ENCODE results near the gene SERINC1. TPM values are rescaled to one million over a fixed set of nuclear protein-coding genes. Genes with fewer than 3 reads are reported as not detected.

The SERINC1 gene
- total and polyA plus RNA-seq, 9 of the 15 experiments (the other 6 are each of a cell fraction or from before 2014, with no cell fraction given) = 28.8 to 64.6 (median 39.7) TPM

GRCh38 chr6:122471107-122472021, at the start of gene SERINC1 (continued):
- TF ChIP-seq, protein P1, sequence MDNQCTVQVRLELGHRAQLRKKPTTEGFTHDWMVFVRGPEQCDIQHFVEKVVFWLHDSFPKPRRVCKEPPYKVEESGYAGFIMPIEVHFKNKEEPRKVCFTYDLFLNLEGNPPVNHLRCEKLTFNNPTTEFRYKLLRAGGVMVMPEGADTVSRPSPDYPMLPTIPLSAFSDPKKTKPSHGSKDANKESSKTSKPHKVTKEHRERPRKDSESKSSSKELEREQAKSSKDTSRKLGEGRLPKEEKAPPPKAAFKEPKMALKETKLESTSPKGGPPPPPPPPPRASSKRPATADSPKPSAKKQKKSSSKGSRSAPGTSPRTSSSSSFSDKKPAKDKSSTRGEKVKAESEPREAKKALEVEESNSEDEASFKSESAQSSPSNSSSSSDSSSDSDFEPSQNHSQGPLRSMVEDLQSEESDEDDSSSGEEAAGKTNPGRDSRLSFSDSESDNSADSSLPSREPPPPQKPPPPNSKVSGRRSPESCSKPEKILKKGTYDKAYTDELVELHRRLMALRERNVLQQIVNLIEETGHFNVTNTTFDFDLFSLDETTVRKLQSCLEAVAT (IDR thresholded peaks at IDR 0.05) = peak; percentile 26 to 69; a peak in 3 of 4 replicates
- no peak for TF ChIP-seq HLTF (IDR thresholded peaks at IDR 0.05)
- TF ChIP-seq PHB2 (IDR thresholded peaks at IDR 0.05; ENCODE audit: low read depth) = no peak
- TF ChIP-seq RBBP5 (IDR thresholded peaks at IDR 0.05; ENCODE audit: borderline replicate concordance, insufficient read depth, low read length, poor library complexity, severe bottlenecking) = peak; percentile 91
- TF ChIP-seq FOSL1 (tag; conservative IDR thresholded peaks at IDR 0.05) = 0 out of 2 replicates have a peak, but pooled peaks have one; percentile 24
- no peak for TF ChIP-seq U2AF2 (optimal IDR thresholded peaks at IDR 0.05; ENCODE audit: low read depth, low read length)
- no peak for TF ChIP-seq STAT5A (IDR thresholded peaks at IDR 0.05; ENCODE audit: borderline replicate concordance, low read length)
- TF ChIP-seq CBX3 (IDR thresholded peaks at IDR 0.05; ENCODE audit: borderline replicate concordance in 1 of 2, low read length in 2 of 2) = no peak
- TF ChIP-seq PHF20 (IDR thresholded peaks at IDR 0.05; ENCODE audit: partially characterized antibody) = peak; percentile 55
- peak; percentile 58; the same call in 1 of the 2 replicates for TF ChIP-seq KAT7 (CRISPR knock-in tag; IDR thresholded peaks at IDR 0.05; ENCODE audit: borderline replicate concordance)
- TF ChIP-seq, protein P2, sequence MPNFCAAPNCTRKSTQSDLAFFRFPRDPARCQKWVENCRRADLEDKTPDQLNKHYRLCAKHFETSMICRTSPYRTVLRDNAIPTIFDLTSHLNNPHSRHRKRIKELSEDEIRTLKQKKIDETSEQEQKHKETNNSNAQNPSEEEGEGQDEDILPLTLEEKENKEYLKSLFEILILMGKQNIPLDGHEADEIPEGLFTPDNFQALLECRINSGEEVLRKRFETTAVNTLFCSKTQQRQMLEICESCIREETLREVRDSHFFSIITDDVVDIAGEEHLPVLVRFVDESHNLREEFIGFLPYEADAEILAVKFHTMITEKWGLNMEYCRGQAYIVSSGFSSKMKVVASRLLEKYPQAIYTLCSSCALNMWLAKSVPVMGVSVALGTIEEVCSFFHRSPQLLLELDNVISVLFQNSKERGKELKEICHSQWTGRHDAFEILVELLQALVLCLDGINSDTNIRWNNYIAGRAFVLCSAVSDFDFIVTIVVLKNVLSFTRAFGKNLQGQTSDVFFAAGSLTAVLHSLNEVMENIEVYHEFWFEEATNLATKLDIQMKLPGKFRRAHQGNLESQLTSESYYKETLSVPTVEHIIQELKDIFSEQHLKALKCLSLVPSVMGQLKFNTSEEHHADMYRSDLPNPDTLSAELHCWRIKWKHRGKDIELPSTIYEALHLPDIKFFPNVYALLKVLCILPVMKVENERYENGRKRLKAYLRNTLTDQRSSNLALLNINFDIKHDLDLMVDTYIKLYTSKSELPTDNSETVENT (CRISPR knock-in tag; IDR thresholded peaks at IDR 0.05) = peak; percentile 50; the same call in 1 of the 2 replicates
- TF ChIP-seq SMARCA4 (IDR thresholded peaks at IDR 0.05) = 0 out of 2 replicates have a peak, but pooled peaks have one; percentile 21
- no peak for TF ChIP-seq ZNF24 (IDR thresholded peaks at IDR 0.05)
- no peak for TF ChIP-seq RFX5 (IDR thresholded peaks at IDR 0.05; ENCODE audit: low read depth, low read length)
- peak; percentile 89 for TF ChIP-seq GTF2E2 (tag; IDR thresholded peaks at IDR 0.05)
- TF ChIP-seq, protein P3, sequence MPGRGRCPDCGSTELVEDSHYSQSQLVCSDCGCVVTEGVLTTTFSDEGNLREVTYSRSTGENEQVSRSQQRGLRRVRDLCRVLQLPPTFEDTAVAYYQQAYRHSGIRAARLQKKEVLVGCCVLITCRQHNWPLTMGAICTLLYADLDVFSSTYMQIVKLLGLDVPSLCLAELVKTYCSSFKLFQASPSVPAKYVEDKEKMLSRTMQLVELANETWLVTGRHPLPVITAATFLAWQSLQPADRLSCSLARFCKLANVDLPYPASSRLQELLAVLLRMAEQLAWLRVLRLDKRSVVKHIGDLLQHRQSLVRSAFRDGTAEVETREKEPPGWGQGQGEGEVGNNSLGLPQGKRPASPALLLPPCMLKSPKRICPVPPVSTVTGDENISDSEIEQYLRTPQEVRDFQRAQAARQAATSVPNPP (IDR thresholded peaks at IDR 0.05; ENCODE audit: borderline replicate concordance, insufficient read depth, insufficient read length) = no peak
- TF ChIP-seq PCBP1 (IDR thresholded peaks at IDR 0.05; ENCODE audit: low read depth, low read length, poor library complexity, severe bottlenecking) = no peak
- no peak for TF ChIP-seq TAF15 (IDR thresholded peaks at IDR 0.05; ENCODE audit: low read depth, low read length)
- peak; percentile 59; the same call in 1 of the 2 replicates for TF ChIP-seq HDAC2 (IDR thresholded peaks at IDR 0.05)
- peak; percentile 21 to 59; a peak in 3 of 4 replicates for TF ChIP-seq MNT (conservative IDR thresholded peaks at IDR 0.05)
